ENCODE results near the gene SELENOH. TPM values are rescaled to one million over a fixed set of nuclear protein-coding genes. Genes with fewer than 3 reads are reported as not detected.
A peak's percentile ranks its signal among the peaks of the same experiment; 100 is the strongest.

Gene SELENOH
- total and polyA plus RNA-seq, 9 of the 15 experiments (the other 6 are each of a cell fraction or from before 2014, with no cell fraction given) = 16.6 to 299 (median 118) TPM

- TF ChIP-seq, protein P1, sequence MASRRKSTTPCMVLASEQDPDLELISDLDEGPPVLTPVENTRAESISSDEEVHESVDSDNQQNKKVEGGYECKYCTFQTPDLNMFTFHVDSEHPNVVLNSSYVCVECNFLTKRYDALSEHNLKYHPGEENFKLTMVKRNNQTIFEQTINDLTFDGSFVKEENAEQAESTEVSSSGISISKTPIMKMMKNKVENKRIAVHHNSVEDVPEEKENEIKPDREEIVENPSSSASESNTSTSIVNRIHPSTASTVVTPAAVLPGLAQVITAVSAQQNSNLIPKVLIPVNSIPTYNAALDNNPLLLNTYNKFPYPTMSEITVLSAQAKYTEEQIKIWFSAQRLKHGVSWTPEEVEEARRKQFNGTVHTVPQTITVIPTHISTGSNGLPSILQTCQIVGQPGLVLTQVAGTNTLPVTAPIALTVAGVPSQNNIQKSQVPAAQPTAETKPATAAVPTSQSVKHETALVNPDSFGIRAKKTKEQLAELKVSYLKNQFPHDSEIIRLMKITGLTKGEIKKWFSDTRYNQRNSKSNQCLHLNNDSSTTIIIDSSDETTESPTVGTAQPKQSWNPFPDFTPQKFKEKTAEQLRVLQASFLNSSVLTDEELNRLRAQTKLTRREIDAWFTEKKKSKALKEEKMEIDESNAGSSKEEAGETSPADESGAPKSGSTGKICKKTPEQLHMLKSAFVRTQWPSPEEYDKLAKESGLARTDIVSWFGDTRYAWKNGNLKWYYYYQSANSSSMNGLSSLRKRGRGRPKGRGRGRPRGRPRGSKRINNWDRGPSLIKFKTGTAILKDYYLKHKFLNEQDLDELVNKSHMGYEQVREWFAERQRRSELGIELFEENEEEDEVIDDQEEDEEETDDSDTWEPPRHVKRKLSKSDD (conservative IDR thresholded peaks at IDR 0.05; ENCODE audit: low read length) = no peak
- TF ChIP-seq MEF2A (IDR thresholded peaks at IDR 0.05; ENCODE audit: control insufficient read depth, low read depth, low read length) = no peak
- TF ChIP-seq, protein P2, sequence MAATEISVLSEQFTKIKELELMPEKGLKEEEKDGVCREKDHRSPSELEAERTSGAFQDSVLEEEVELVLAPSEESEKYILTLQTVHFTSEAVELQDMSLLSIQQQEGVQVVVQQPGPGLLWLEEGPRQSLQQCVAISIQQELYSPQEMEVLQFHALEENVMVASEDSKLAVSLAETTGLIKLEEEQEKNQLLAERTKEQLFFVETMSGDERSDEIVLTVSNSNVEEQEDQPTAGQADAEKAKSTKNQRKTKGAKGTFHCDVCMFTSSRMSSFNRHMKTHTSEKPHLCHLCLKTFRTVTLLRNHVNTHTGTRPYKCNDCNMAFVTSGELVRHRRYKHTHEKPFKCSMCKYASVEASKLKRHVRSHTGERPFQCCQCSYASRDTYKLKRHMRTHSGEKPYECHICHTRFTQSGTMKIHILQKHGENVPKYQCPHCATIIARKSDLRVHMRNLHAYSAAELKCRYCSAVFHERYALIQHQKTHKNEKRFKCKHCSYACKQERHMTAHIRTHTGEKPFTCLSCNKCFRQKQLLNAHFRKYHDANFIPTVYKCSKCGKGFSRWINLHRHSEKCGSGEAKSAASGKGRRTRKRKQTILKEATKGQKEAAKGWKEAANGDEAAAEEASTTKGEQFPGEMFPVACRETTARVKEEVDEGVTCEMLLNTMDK (IDR thresholded peaks at IDR 0.05; ENCODE audit: borderline replicate concordance, insufficient read depth, low read depth, low read length, poor library complexity, severe bottlenecking) = no peak
- no peak for TF ChIP-seq ZNF695 (CRISPR knock-in tag; IDR thresholded peaks at IDR 0.05)
- TF ChIP-seq BMI1 (IDR thresholded peaks at IDR 0.05; ENCODE audit: low read length) = no peak
- TF ChIP-seq, protein P3, sequence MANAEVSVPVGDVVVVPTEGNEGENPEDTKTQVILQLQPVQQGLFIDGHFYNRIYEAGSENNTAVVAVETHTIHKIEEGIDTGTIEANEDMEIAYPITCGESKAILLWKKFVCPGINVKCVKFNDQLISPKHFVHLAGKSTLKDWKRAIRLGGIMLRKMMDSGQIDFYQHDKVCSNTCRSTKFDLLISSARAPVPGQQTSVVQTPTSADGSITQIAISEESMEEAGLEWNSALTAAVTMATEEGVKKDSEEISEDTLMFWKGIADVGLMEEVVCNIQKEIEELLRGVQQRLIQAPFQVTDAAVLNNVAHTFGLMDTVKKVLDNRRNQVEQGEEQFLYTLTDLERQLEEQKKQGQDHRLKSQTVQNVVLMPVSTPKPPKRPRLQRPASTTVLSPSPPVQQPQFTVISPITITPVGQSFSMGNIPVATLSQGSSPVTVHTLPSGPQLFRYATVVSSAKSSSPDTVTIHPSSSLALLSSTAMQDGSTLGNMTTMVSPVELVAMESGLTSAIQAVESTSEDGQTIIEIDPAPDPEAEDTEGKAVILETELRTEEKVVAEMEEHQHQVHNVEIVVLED (CRISPR knock-in tag; IDR thresholded peaks at IDR 0.05) = no peak
- no peak for TF ChIP-seq ZFP91 (CRISPR knock-in tag; IDR thresholded peaks at IDR 0.05)
- TF ChIP-seq RAD21 (CRISPR knock-in tag; conservative IDR thresholded peaks at IDR 0.05 in 1 of 2, IDR thresholded peaks at IDR 0.05 in 1 of 2) = no peak
- TF ChIP-seq ZNF232 (CRISPR knock-in tag; IDR thresholded peaks at IDR 0.05) = no peak
- no peak for TF ChIP-seq ZNF311 (CRISPR knock-in tag; IDR thresholded peaks at IDR 0.05)
- no peak for TF ChIP-seq ZNF77 (CRISPR knock-in tag; IDR thresholded peaks at IDR 0.05)
- TF ChIP-seq OTX1 (CRISPR knock-in tag; IDR thresholded peaks at IDR 0.05) = peak; percentile 34; the same call in 1 of the 2 replicates
- TF ChIP-seq MTA1 (IDR thresholded peaks at IDR 0.05; ENCODE audit: borderline replicate concordance) = peak; percentile 67; the same call in 1 of the 2 replicates
- TF ChIP-seq, protein P4, sequence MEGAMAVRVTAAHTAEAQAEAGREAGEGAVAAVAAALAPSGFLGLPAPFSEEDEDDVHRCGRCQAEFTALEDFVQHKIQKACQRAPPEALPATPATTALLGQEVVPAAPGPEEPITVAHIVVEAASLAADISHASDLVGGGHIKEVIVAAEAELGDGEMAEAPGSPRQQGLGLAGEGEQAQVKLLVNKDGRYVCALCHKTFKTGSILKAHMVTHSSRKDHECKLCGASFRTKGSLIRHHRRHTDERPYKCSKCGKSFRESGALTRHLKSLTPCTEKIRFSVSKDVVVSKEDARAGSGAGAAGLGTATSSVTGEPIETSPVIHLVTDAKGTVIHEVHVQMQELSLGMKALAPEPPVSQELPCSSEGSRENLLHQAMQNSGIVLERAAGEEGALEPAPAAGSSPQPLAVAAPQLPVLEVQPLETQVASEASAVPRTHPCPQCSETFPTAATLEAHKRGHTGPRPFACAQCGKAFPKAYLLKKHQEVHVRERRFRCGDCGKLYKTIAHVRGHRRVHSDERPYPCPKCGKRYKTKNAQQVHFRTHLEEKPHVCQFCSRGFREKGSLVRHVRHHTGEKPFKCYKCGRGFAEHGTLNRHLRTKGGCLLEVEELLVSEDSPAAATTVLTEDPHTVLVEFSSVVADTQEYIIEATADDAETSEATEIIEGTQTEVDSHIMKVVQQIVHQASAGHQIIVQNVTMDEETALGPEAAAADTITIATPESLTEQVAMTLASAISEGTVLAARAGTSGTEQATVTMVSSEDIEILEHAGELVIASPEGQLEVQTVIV (CRISPR knock-in tag; IDR thresholded peaks at IDR 0.05; ENCODE audit: borderline replicate concordance) = no peak
- no peak for TF ChIP-seq CAMTA2 (CRISPR knock-in tag; conservative IDR thresholded peaks at IDR 0.05)
- TF ChIP-seq HDAC2 (IDR thresholded peaks at IDR 0.05) = peak; percentile 71
Observed at GRCh38 chr11:57761301-57762234, 20.3 kb downstream of the SELENOH start, which contains the start of gene CTNND1 (continued).

Data from K562 (cell line).